Adrenal gland (tissue), 12 donors: ENCODE data around the gene BCKDHA. TPM values are rescaled to one million over a fixed set of nuclear protein-coding genes. Genes with fewer than 3 reads are reported as not detected.
"Not testable (repeated sequence)": the region's sequence is repeated elsewhere in the genome, so short reads cannot be mapped to it uniquely, and the experiment has no call there.

Source experiments
- DNase-seq, 7 donors: peaks; one replicate each; pipeline ENCODE4 v3.0.0-alpha.2; 2019 to 2020
- H3K27ac ChIP-seq, 5 donors: fragments of 200-600 bp; sonication (generic) in 4 of 5; 1 replicate in 3 of 5; 2 replicates in 2 of 5; pipeline versions ENCODE4 v1.5.1 to v1.8.0; 2016 to 2020; ENCODE audit warnings: mild to moderate bottlenecking in 1 of 5
- H3K27me3 ChIP-seq: fragments of 200-600 bp; 2 replicates; pipeline ENCODE4 v1.8.0; 2021
- H3K36me3 ChIP-seq, 2 donors: fragments of 200-600 bp; replicated peaks in 1 of 2; 1 replicate in 1 of 2; 2 replicates in 1 of 2; pipeline versions ENCODE4 v1.5.1 to v1.8.0; 2018 to 2022
- H3K4me1 ChIP-seq, 2 donors: fragments of 200-600 bp; replicated peaks in 1 of 2; 1 replicate in 1 of 2; 2 replicates in 1 of 2; pipeline versions ENCODE4 v1.5.1 to v1.8.0; 2018 to 2021
- H3K4me3 ChIP-seq, 4 donors: fragments of 200-600 bp; sonication (generic) in 3 of 4; one replicate each; pipeline ENCODE4 v1.5.1; 2016 to 2018
- H3K9me3 ChIP-seq, 3 donors: fragments of 200-600 bp; sonication (generic) in 1 of 3; replicated peaks in 1 of 3; 1 replicate in 2 of 3; 2 replicates in 1 of 3; pipeline versions ENCODE4 v1.5.1 to v1.8.0; 2016 to 2021
- CTCF ChIP-seq, 6 experiments: fragments of 450-650 bp in 4 of 6; fragments of 200-600 bp in 2 of 6; sonication (generic) in 1 of 6; IDR thresholded peaks; 1 replicate in 5 of 6; 2 replicates in 1 of 6; pipeline versions ENCODE4 v1.5.1 to v1.8.0; 2016 to 2021; ENCODE audit warnings: antibody characterized with exemption in 6 of 6, mild to moderate bottlenecking in 2 of 6, moderate library complexity in 1 of 6
- POLR2A ChIP-seq, 2 donors: fragments of 450-650 bp; IDR thresholded peaks; one replicate each; pipeline ENCODE4 v1.6.1; 2017; ENCODE audit warnings: antibody characterized with exemption in 2 of 2, mild to moderate bottlenecking in 2 of 2, moderate library complexity in 1 of 2
- WGBS, 4 donors: extraction: QIAGEN DNeasy Blood & Tissue Kit in 2 of 4; methylation state at CpG; one replicate each; pipeline versions ENCODE4 v1.1.5 to v1.1.7; 2013 to 2017; 5-methylcytosine and 5-hydroxymethylcytosine counted together
- intact Hi-C, 2 donors: fragments of 100-400 bp; cut with DNase I; formaldehyde crosslinking; loops; one replicate each; pipeline versions ENCODE4 v1.14.1 to v1.15.0; 2022 to 2023
- polyA plus RNA-seq, 3 donors: library from polyadenylated mRNA; stranded (reverse); fragments of 200-250 nt in 2 of 3; fragments of 350-450 nt in 1 of 3; fragmentation: Illumina TruSeq in 1 of 3; extraction: RNeasy Lipid Tissue Mini Kit (QIAGEN cat#74804) in 1 of 3; gene quantifications; one replicate each; pipeline ENCODE4 v1.2.3, GENCODE V29; 2013 to 2014
- total RNA-seq, 9 donors: library from RNA; depleted of rRNA in 4 of 9; stranded (reverse); fragments of >200 nt in 4 of 9; fragments of 120-200 nt in 1 of 9; fragmentation: NEBNext Ultra II Directional in 1 of 9; extraction: Animal tissue kit (Norgen Biotek cat#: 25700) in 1 of 9; gene quantifications; one replicate each; pipeline versions ENCODE4 v1.1.0 to v1.2.4, GENCODE V29; 2013 to 2023
- donor health status: healthy with polysubstance abuse.
- donor health status: Bipolar disorder and iron deficiency.
- donor health status: DM: yes; HTN: yes; CAD: no.
- donor health status: DM: no; HTN: no; CAD: no.
- donor health status: DM: no; HTN: no; CAD: no.
- donor health status: DM: yes; HTN: yes; CAD: no.

Gene BCKDHA
- total and polyA plus RNA-seq, 12 donors = 17.6 to 294 (median 100) TPM

GRCh38 chr19:41431426-41432386 is 34.1 kb downstream of the BCKDHA start:
- no peak overlapping the region for H3K4me3 ChIP-seq
- peak in 6 of 7 donors; percentile 75 to 91 (median 85) for DNase-seq
- H3K9me3 ChIP-seq = no peaks in the 10 kb centered on the region
- TF ChIP-seq CTCF (IDR thresholded peaks at IDR 0.05) = peak; percentile 18 to 55 (median 46)
- TF ChIP-seq POLR2A (IDR thresholded peaks at IDR 0.05) = peak in 1 of 2 donors; percentile 57
- H3K4me1 ChIP-seq = peaks cover 15 to 29% of the 10 kb centered on the region in 2 donors
- H3K27ac ChIP-seq = peak overlapping the region in 4 of 5 donors; percentile 52 to 89 (median 62)
- intact Hi-C loops = no loop called here
- 45 to 50% (median 47%) methylated on average over 15 to 23 of the region's 23 CpGs for WGBS, 4 donors
- H3K27me3 ChIP-seq = no peaks in the 10 kb centered on the region
- H3K36me3 ChIP-seq = peaks cover 0 to 13% of the 10 kb centered on the region in 2 donors

- H3K4me3 ChIP-seq = no peak overlapping the region
- no peak for DNase-seq
- H3K36me3 ChIP-seq = peaks cover 0 to 17% of the 10 kb centered on the region in 2 donors
- no peaks in the 10 kb centered on the region for H3K9me3 ChIP-seq
- H3K27me3 ChIP-seq = no peaks in the 10 kb centered on the region
- H3K4me1 ChIP-seq = peaks cover 2 to 19% of the 10 kb centered on the region in 2 donors
- intact Hi-C loops = no loop called here
- WGBS, 4 donors = 87 to 91% (median 89%) methylated on average over 13 to 18 of the region's 18 CpGs
- TF ChIP-seq POLR2A (IDR thresholded peaks at IDR 0.05) = no peak
- no peak for TF ChIP-seq CTCF (IDR thresholded peaks at IDR 0.05)
- no peak overlapping the region for H3K27ac ChIP-seq
These were observed 35.6 kb downstream of the BCKDHA start for GRCh38 chr19:41433171-41433570.

- Histone ChIP-seq H3K4me3 (no peak overlapping the region), H3K27me3 (no peaks in the 10 kb centered on the region), H3K36me3 (peaks cover 0 to 17% of the 10 kb centered on the region in 2 donors), H3K9me3 (no peaks in the 10 kb centered on the region), H3K4me1 (peaks cover 5 to 25% of the 10 kb centered on the region in 2 donors), H3K27ac (no peak overlapping the region)
- WGBS, 4 donors = 78 to 88% (median 83%) methylated on average over 5 of the region's 5 CpGs
- DNase-seq = no peak
- TF ChIP-seq POLR2A (IDR thresholded peaks at IDR 0.05) = no peak
- TF ChIP-seq CTCF (IDR thresholded peaks at IDR 0.05) = no peak
- intact Hi-C loops = no loop called here
These were observed 36.8 kb downstream of the BCKDHA start for GRCh38 chr19:41434450-41434849.

GRCh38 chr19:41435376-41435775 is 37.8 kb downstream of the BCKDHA start:
- intact Hi-C loops, H3K27ac ChIP-seq, H3K9me3 ChIP-seq, H3K4me3 ChIP-seq, H3K27me3 ChIP-seq: not testable (repeated sequence)
- peaks cover 5 to 25% of the 10 kb centered on the region in 2 donors for H3K4me1 ChIP-seq
- WGBS, 4 donors = 94 to 97% (median 95%) methylated on average over 11 of the region's 11 CpGs
- peaks cover 0 to 17% of the 10 kb centered on the region in 2 donors for H3K36me3 ChIP-seq
- DNase-seq = peak in 1 of 7 donors; percentile 17
